Astrocyte (in vitro differentiated cells and primary cell): ENCODE measurements around the gene ZNF592.

Source experiments
- EZH2 ChIP-seq: IDR thresholded peaks from 2 replicates; pipeline ENCODE4 v1.6.1; 2012; ENCODE audit warnings: mild to moderate bottlenecking, low read length, inconsistent platforms; ENCODE audit not compliant: insufficient read depth
- TF ChIP-seq, protein P1 (sequence below): IDR thresholded peaks from 2 replicates; pipeline ENCODE4 v1.5.1; 2011; ENCODE audit warnings: low read depth, mild to moderate bottlenecking, inconsistent platforms, low read length, moderate library complexity; ENCODE audit not compliant: insufficient read depth

- TF ChIP-seq, protein P1, sequence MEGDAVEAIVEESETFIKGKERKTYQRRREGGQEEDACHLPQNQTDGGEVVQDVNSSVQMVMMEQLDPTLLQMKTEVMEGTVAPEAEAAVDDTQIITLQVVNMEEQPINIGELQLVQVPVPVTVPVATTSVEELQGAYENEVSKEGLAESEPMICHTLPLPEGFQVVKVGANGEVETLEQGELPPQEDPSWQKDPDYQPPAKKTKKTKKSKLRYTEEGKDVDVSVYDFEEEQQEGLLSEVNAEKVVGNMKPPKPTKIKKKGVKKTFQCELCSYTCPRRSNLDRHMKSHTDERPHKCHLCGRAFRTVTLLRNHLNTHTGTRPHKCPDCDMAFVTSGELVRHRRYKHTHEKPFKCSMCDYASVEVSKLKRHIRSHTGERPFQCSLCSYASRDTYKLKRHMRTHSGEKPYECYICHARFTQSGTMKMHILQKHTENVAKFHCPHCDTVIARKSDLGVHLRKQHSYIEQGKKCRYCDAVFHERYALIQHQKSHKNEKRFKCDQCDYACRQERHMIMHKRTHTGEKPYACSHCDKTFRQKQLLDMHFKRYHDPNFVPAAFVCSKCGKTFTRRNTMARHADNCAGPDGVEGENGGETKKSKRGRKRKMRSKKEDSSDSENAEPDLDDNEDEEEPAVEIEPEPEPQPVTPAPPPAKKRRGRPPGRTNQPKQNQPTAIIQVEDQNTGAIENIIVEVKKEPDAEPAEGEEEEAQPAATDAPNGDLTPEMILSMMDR: no peak
- TF ChIP-seq EZH2: no peak
These were observed 16.2 kb downstream of the ZNF592 start for GRCh38 chr15:84764585-84764984.
